Measurements from ENCODE around the gene RELN.

Gene RELN

GRCh38 chr7:103717574-103717973 is 271.9 kb downstream of the RELN start:
- DNase-seq (ENCODE audit: low spot score), result no peak

- no peak for DNase-seq (ENCODE audit: low spot score)
Observed at GRCh38 chr7:103715376-103716120, 273.9 kb downstream of the RELN start.

GRCh38 chr7:103714376-103714927 is 275.0 kb downstream of the RELN start:
- no peak for DNase-seq (ENCODE audit: low spot score)

GRCh38 chr7:103712991-103713778 is 276.3 kb downstream of the RELN start:
- DNase-seq (ENCODE audit: low spot score), result no peak

GRCh38 chr7:103711413-103711812 is 278.0 kb downstream of the RELN start:
- no peak for DNase-seq (ENCODE audit: low spot score)

GRCh38 chr7:103710247-103710646 is 279.2 kb downstream of the RELN start:
- no peak for DNase-seq (ENCODE audit: low spot score)

GRCh38 chr7:103706805-103707204 is 282.7 kb downstream of the RELN start:
- no peak for DNase-seq (ENCODE audit: low spot score)

- DNase-seq (ENCODE audit: low spot score), result no peak
Observed at GRCh38 chr7:103705542-103705941, 283.9 kb downstream of the RELN start.

GRCh38 chr7:103704701-103705100 is 284.8 kb downstream of the RELN start:
- no peak for DNase-seq (ENCODE audit: low spot score)

GRCh38 chr7:103702982-103703381 is 286.5 kb downstream of the RELN start:
- DNase-seq (ENCODE audit: low spot score), result no peak

GRCh38 chr7:103702454-103702853 is 287.0 kb downstream of the RELN start:
- no peak for DNase-seq (ENCODE audit: low spot score)

- DNase-seq (ENCODE audit: low spot score), result no peak
Observed at GRCh38 chr7:103699032-103699431, 290.4 kb downstream of the RELN start.

- DNase-seq (ENCODE audit: low spot score), result no peak
Observed at GRCh38 chr7:103698064-103698463, 291.4 kb downstream of the RELN start.

- DNase-seq (ENCODE audit: low spot score), result no peak
Observed at GRCh38 chr7:103695521-103695920, 293.9 kb downstream of the RELN start.

- no peak for DNase-seq (ENCODE audit: low spot score)
Observed at GRCh38 chr7:103694304-103694703, 295.2 kb downstream of the RELN start.

- DNase-seq (ENCODE audit: low spot score), result no peak
Observed at GRCh38 chr7:103691291-103691690, 298.2 kb downstream of the RELN start.

- DNase-seq (ENCODE audit: low spot score), result no peak
Observed at GRCh38 chr7:103690242-103690974, 299.1 kb downstream of the RELN start.

GRCh38 chr7:103689255-103689654 is 300.2 kb downstream of the RELN start:
- DNase-seq (ENCODE audit: low spot score), result no peak

- no peak for DNase-seq (ENCODE audit: low spot score)
Observed at GRCh38 chr7:103687951-103688350, 301.5 kb downstream of the RELN start.

- DNase-seq (ENCODE audit: low spot score), result no peak
Observed at GRCh38 chr7:103687272-103687671, 302.2 kb downstream of the RELN start.

GRCh38 chr7:103686763-103687162 is 302.7 kb downstream of the RELN start:
- no peak for DNase-seq (ENCODE audit: low spot score)

GRCh38 chr7:103686064-103686463 is 303.4 kb downstream of the RELN start:
- DNase-seq (ENCODE audit: low spot score), result no peak

Measured in activated CD4-positive, alpha-beta T cell treated with anti-CD3 and anti-CD28 coated beads, Interleukin-2, Interleukin-4, amounts not matched to agents 100 ng/mL and 50 ng/mL, durations not matched to agents 16 hours and 8 hours (primary cell).